IMR-90 (cell line): ENCODE results near the gene NF2. TPM values are rescaled to one million over a fixed set of nuclear protein-coding genes. Genes with fewer than 3 reads are reported as not detected.

Experiments used
- ATAC-seq: fragments of 200-7000 bp; cut with Tn5 transposase; 2 replicates; pipeline ENCODE4 v1.9.1; 2020; ENCODE audit warnings: low read depth, mild to moderate bottlenecking, moderate library complexity
- BruUV-seq: library from RNA; stranded (reverse); fragments of 400-500 nt; replicated peaks from 2 replicates; lab custom pipeline; 2021; lab: Mats Ljungman, UMichigan
- CTCF ChIA-PET: fragments of 300-600 bp; formaldehyde crosslinking; extraction: SDS; loops from one replicate; lab custom pipeline; 2021; ENCODE audit warnings: antibody characterized with exemption; lab: Yijun Ruan, JAX
- POLR2A ChIA-PET: fragments of 300-600 bp; sonication (Branson Sonifier 250); formaldehyde crosslinking; loops from one replicate; lab custom pipeline; 2022; ENCODE audit warnings: antibody characterized with exemption; ENCODE audit not compliant: unreplicated experiment; lab: Charles Lee
- DNase-seq: peaks from one replicate; pipeline ENCODE4 v3.0.0; 2013
- H2AFZ ChIP-seq: replicated peaks from 2 replicates; pipeline ENCODE3; 2013; ENCODE audit warnings: low read length, mild to moderate bottlenecking; ENCODE audit not compliant: poor library complexity
- H2AK5ac ChIP-seq: 2 replicates; pipeline ENCODE4 v1.6.1; 2013; ENCODE audit warnings: low read depth, low read length, inconsistent platforms
- H2AK9ac ChIP-seq: replicated peaks from 2 replicates; pipeline ENCODE3; 2013; ENCODE audit warnings: mild to moderate bottlenecking, low read depth, low read length, moderate library complexity; ENCODE audit not compliant: poor library complexity
- H2BK120ac ChIP-seq: 2 replicates; pipeline ENCODE4 v1.6.1; 2013; ENCODE audit warnings: low read depth, low read length, inconsistent platforms
- H2BK15ac ChIP-seq: 3 replicates; pipeline ENCODE4 v1.6.1; 2013; ENCODE audit warnings: low read depth, low read length, inconsistent platforms
- H2BK20ac ChIP-seq: 2 replicates; pipeline ENCODE4 v1.6.1; 2013; ENCODE audit warnings: low read depth, mild to moderate bottlenecking, inconsistent platforms, low read length, moderate library complexity
- H2BK5ac ChIP-seq: 2 replicates; pipeline ENCODE4 v1.6.1; 2013; ENCODE audit warnings: mild to moderate bottlenecking, low read depth, low read length, inconsistent platforms; ENCODE audit not compliant: poor library complexity, severe bottlenecking
- H3K14ac ChIP-seq: replicated peaks from 2 replicates; pipeline ENCODE4 v1.6.1; 2013; ENCODE audit warnings: low read depth, low read length, inconsistent platforms
- H3K18ac ChIP-seq: 2 replicates; pipeline ENCODE4 v1.6.1; 2013; ENCODE audit warnings: low read depth, low read length, control low read depth
- H3K23ac ChIP-seq: 2 replicates; pipeline ENCODE4 v1.6.1; 2013; ENCODE audit warnings: low read depth, low read length, inconsistent platforms
- H3K27ac ChIP-seq: 2 replicates; pipeline ENCODE4 v1.5.1; 2013; ENCODE audit warnings: mild to moderate bottlenecking, control low read depth, low read length; ENCODE audit not compliant: insufficient read depth
- H3K27me3 ChIP-seq: 2 replicates; pipeline ENCODE4 v1.6.1; 2013; ENCODE audit warnings: low read length; ENCODE audit not compliant: control insufficient read depth, insufficient read depth
- H3K36me3 ChIP-seq: 2 replicates; pipeline ENCODE4 v1.6.1; 2013; ENCODE audit warnings: low read length, mixed read lengths; ENCODE audit not compliant: control insufficient read depth, insufficient read depth
- H3K4ac ChIP-seq: 2 replicates; pipeline ENCODE4 v1.6.1; 2013; ENCODE audit warnings: low read depth, low read length, inconsistent platforms
- H3K4me1 ChIP-seq: 2 replicates; pipeline ENCODE4 v1.6.1; 2013; ENCODE audit warnings: low read length, mixed read lengths; ENCODE audit not compliant: control insufficient read depth, insufficient read depth
- H3K4me2 ChIP-seq: 2 replicates; pipeline ENCODE4 v1.6.1; 2013; ENCODE audit warnings: low read depth, mild to moderate bottlenecking, control low read depth, low read length, moderate library complexity
- H3K4me3 ChIP-seq: 2 replicates; pipeline ENCODE4 v1.5.1; 2013; ENCODE audit warnings: low read depth, mild to moderate bottlenecking, control low read depth, low read length, moderate library complexity; ENCODE audit not compliant: insufficient read depth
- H3K56ac ChIP-seq: 2 replicates; pipeline ENCODE4 v1.6.1; 2013; ENCODE audit warnings: low read length, inconsistent platforms; ENCODE audit not compliant: insufficient read depth; ENCODE audit errors: extremely low read depth
- H3K79me1 ChIP-seq, 2 experiments: 2 replicates each; pipeline ENCODE4 v1.6.1; 2013; ENCODE audit warnings: low read length in 2 of 2, inconsistent platforms in 1 of 2, low read depth in 1 of 2
- H3K9ac ChIP-seq: 2 replicates; pipeline ENCODE4 v1.6.1; 2013; ENCODE audit warnings: low read depth, low read length, control low read depth
- H3K9me1 ChIP-seq: 2 replicates; pipeline ENCODE4 v1.6.1; 2013; ENCODE audit warnings: low read length, inconsistent platforms; ENCODE audit not compliant: insufficient read depth
- H3K9me3 ChIP-seq: 2 replicates; pipeline ENCODE4 v1.6.1; 2013; ENCODE audit warnings: low read length; ENCODE audit not compliant: control insufficient read depth, insufficient read depth
- H4K20me1 ChIP-seq: 2 replicates; pipeline ENCODE4 v1.6.1; 2013; ENCODE audit warnings: low read length, inconsistent platforms; ENCODE audit not compliant: insufficient read depth
- H4K5ac ChIP-seq: 2 replicates; pipeline ENCODE4 v1.6.1; 2013; ENCODE audit warnings: mild to moderate bottlenecking, low read depth, low read length, control low read depth
- H4K8ac ChIP-seq, 2 experiments: 2 replicates each; pipeline ENCODE4 v1.6.1; 2013; ENCODE audit warnings: low read depth in 2 of 2, low read length in 2 of 2, control low read depth in 1 of 2, inconsistent platforms in 1 of 2
- H4K91ac ChIP-seq: 2 replicates; pipeline ENCODE4 v1.6.1; 2013; ENCODE audit warnings: low read depth, low read length, inconsistent platforms; ENCODE audit not compliant: insufficient read depth
- BHLHE40 ChIP-seq: fragments of 150-350 bp; IDR thresholded peaks from 2 replicates; pipeline ENCODE4 v1.6.1; 2016; ENCODE audit warnings: mild to moderate bottlenecking, low read depth, low read length
- CEBPB ChIP-seq: IDR thresholded peaks from 2 replicates; pipeline ENCODE4 v1.6.1; 2012; ENCODE audit warnings: low read depth, low read length, improper control_type of control experiment
- FOS ChIP-seq: fragments of 150-350 bp; IDR thresholded peaks from 2 replicates; pipeline ENCODE4 v1.6.1; 2016; ENCODE audit warnings: low read depth, low read length
- MAFK ChIP-seq: IDR thresholded peaks from 2 replicates; pipeline ENCODE4 v1.6.1; 2012; ENCODE audit warnings: low read depth, low read length, improper control_type of control experiment
- NFE2L2 ChIP-seq: fragments of 150-350 bp; IDR thresholded peaks from 2 replicates; pipeline ENCODE4 v1.6.1; 2016; ENCODE audit warnings: low read depth, mild to moderate bottlenecking, low read length
- POLR2A ChIP-seq: IDR thresholded peaks from 2 replicates; pipeline ENCODE4 v1.6.1; 2012; ENCODE audit warnings: mild to moderate bottlenecking, low read depth, low read length
- RCOR1 ChIP-seq: IDR thresholded peaks from 2 replicates; pipeline ENCODE4 v1.6.1; 2012; ENCODE audit warnings: mild to moderate bottlenecking, low read length, improper control_type of control experiment; ENCODE audit not compliant: insufficient replicate concordance
- RFX5 ChIP-seq: IDR thresholded peaks from 2 replicates; pipeline ENCODE4 v1.8.0; 2012; ENCODE audit warnings: low read depth, mild to moderate bottlenecking, low read length, moderate library complexity
- WGBS, 2 experiments: methylation state at CpG; one replicate each; pipeline versions ENCODE4 v1.1.5 to v1.1.7; 2013; ENCODE audit warnings: missing lambda C conversion rate in 2 of 2; ENCODE audit not compliant: insufficient read length in 1 of 2; ENCODE audit errors: extremely low coverage in 2 of 2; 5-methylcytosine and 5-hydroxymethylcytosine counted together
- dilution Hi-C: fragments of 300-500 bp; cut with HindIII; formaldehyde crosslinking; loops from one replicate; pipeline ENCODE4 v1.14.3; 2018; ENCODE audit warnings: low sequenced_read_pairs; ENCODE audit not compliant: unreplicated experiment
- in situ Hi-C: fragments of 300-500 bp; cut with MboI; formaldehyde crosslinking; loops from 3 replicates; pipeline ENCODE4 v1.14.3; 2019; ENCODE audit warnings: low sequenced_read_pairs, inconsistent platforms, mixed read lengths
- intact Hi-C: fragments of 100-400 bp; cut with micrococcal nuclease; formaldehyde crosslinking; loops from 2 replicates; pipeline ENCODE4 v1.10.0; 2022
- polyA plus RNA-seq, 3 experiments: library from polyadenylated mRNA; depleted of rRNA; stranded (reverse); fragments of >200 nt; gene quantifications; 2 replicates each; pipeline ENCODE4 v1.2.3, GENCODE V29; 2012; ENCODE audit warnings: low replicate concordance in 1 of 3
- total RNA-seq: library from RNA; depleted of rRNA; stranded (reverse); fragments of >200 nt; gene quantifications from 2 replicates; pipeline ENCODE4 v1.2.3, GENCODE V29; 2012

NF2 gene
- total and polyA plus RNA-seq, 2 of the 4 experiments (the other 2 are of a cell fraction): 59.0 to 151 TPM

DNA sequence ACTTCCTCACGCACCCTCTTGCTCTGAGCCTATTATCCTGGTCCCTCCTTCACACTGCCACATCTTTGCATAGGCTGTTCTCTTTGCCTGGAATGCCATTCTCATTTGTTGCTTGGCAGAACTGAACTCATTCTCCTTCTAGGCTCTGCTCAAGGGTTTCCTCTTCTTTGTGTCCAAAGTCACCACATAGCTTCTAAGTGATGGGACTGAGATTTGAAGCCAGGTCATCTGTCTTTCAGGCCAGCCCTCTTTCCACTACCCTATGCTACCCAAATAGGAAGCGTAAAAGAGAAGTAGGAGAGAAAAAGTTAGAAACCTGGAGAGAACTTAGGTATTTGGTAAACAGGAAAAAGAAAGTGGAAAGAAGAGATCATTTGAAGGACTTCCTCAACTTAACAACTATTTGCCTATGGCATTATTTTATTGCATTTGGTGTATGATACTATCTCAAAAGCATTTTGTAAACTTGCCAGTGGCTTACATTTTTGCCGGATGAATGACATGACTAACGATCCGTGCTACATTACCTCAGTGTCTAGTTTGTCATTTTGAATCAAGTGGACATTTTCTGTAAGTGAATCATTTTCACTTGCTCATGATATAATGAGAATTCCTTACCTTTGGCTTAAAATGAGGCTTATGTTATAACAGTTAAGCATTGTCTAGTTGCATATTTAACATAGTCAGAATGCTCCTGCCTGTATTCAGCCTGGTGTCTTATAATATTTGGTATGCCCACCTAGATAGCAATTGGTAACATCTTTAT is 18.5 kb downstream of the NF2 start:
- H2BK20ac ChIP-seq: peak overlapping the region; percentile 99
- peak overlapping the region; percentile 100 for H3K27ac ChIP-seq
- no peak overlapping the region for H2AFZ ChIP-seq
- peak overlapping the region; percentile 97 for H4K91ac ChIP-seq
- no peaks in the 10 kb centered on the region for H3K27me3 ChIP-seq
- H3K56ac ChIP-seq: peak overlapping the region; percentile 92
- in situ Hi-C loops (no loop called here), dilution Hi-C loops (no loop called here), intact Hi-C loops (no loop called here)
- peak overlapping the region; percentile 80 for H3K9ac ChIP-seq
- DNase-seq (peak; percentile 97), ATAC-seq (peak; percentile 41)
- no CpG with 5 or more reads among the region's 5 CpGs for WGBS, 2 experiments
- H4K5ac ChIP-seq: peak overlapping the region; percentile 99
- H3K14ac ChIP-seq: peak overlapping the region; percentile 98
- peak overlapping the region; percentile 98 to 99 for H4K8ac ChIP-seq
- H2BK15ac ChIP-seq: peak overlapping the region; percentile 82
- peaks cover 40% of the 10 kb centered on the region for H3K4me1 ChIP-seq
- peak overlapping the region; percentile 70 for H3K4me2 ChIP-seq
- ChIA-PET POLR2A (no interaction called here), CTCF (interaction anchor here (1.0 kb wide), 1 partner anchor 14 kb away, joined by 3 read pairs; no protein-coding TSS in a partner anchor)
- H2AK5ac ChIP-seq: peak overlapping the region; percentile 100
- H4K20me1 ChIP-seq: no peaks in the 10 kb centered on the region
- H3K9me3 ChIP-seq: no peaks in the 10 kb centered on the region
- H3K79me1 ChIP-seq: peaks cover 29 to 77% of the 10 kb centered on the region in 2 experiments
- peak overlapping the region; percentile 99 for H3K23ac ChIP-seq
- peak overlapping the region; percentile 99 for H3K4ac ChIP-seq
- H3K9me1 ChIP-seq: peaks cover 34% of the 10 kb centered on the region
- BruUV-seq: no TSS peak
- H3K18ac ChIP-seq: peak overlapping the region; percentile 100
- peak overlapping the region; percentile 100 for H2BK5ac ChIP-seq
- H2BK120ac ChIP-seq: peak overlapping the region; percentile 99
- H3K4me3 ChIP-seq: peak overlapping the region; percentile 26; the same call in 1 of the 2 replicates
- peak overlapping the region; percentile 56 for H2AK9ac ChIP-seq
- no peaks in the 10 kb centered on the region for H3K36me3 ChIP-seq
- peak; percentile 59 for TF ChIP-seq RCOR1
- TF ChIP-seq CEBPB: peak; percentile 61
- no peak for TF ChIP-seq NFE2L2
- TF ChIP-seq BHLHE40: peak; percentile 37; the same call in 1 of the 2 replicates
- TF ChIP-seq POLR2A: no peak
- peak; percentile 84 for TF ChIP-seq RFX5
- peak; percentile 63 for TF ChIP-seq FOS
- peak; percentile 59 for TF ChIP-seq MAFK
